Loucy (cell line): ENCODE measurements around the gene LRRC72.

ENCODE experiments used
- H2AFZ ChIP-seq: fragments of 200-600 bp; sonication (generic); 2 replicates; pipeline ENCODE4 v1.6.0; 2016; ENCODE audit warnings: antibody characterized with exemption, mild to moderate bottlenecking, low read length, moderate library complexity
- H3F3A ChIP-seq: fragments of 200-600 bp; 2 replicates; pipeline ENCODE4 v1.6.0; 2016; ENCODE audit warnings: antibody characterized with exemption, low read depth, mild to moderate bottlenecking
- H3K27me3 ChIP-seq: fragments of 200-600 bp; sonication (generic); 2 replicates; pipeline ENCODE4 v1.6.1; 2014; ENCODE audit warnings: low read length, mild to moderate bottlenecking; ENCODE audit not compliant: insufficient read depth, poor library complexity, severe bottlenecking
- H3K36me3 ChIP-seq: fragments of 200-600 bp; sonication (generic); 2 replicates; pipeline ENCODE4 v1.6.1; 2016; ENCODE audit warnings: low read length; ENCODE audit not compliant: insufficient read depth
- H3K4me1 ChIP-seq: fragments of 200-600 bp; sonication (generic); 2 replicates; pipeline ENCODE4 v1.5.1; 2014; ENCODE audit warnings: low read length, mild to moderate bottlenecking; ENCODE audit not compliant: insufficient read depth, poor library complexity, severe bottlenecking
- H3K4me2 ChIP-seq: fragments of 200-600 bp; sonication (generic); 2 replicates; pipeline ENCODE4 v1.6.0; 2014; ENCODE audit warnings: antibody characterized with exemption, low read length, low read depth, mild to moderate bottlenecking; ENCODE audit not compliant: poor library complexity, severe bottlenecking
- H3K4me3 ChIP-seq: fragments of 200-600 bp; sonication (generic); 2 replicates; pipeline ENCODE4 v1.5.1; 2014; ENCODE audit warnings: low read length, mild to moderate bottlenecking, mixed read lengths; ENCODE audit not compliant: poor library complexity, severe bottlenecking
- H3K79me2 ChIP-seq: fragments of 200-600 bp; sonication (generic); 2 replicates; pipeline ENCODE4 v1.6.1; 2014; ENCODE audit warnings: low read length; ENCODE audit not compliant: insufficient read depth
- H3K9ac ChIP-seq: fragments of 200-600 bp; sonication (generic); 2 replicates; pipeline ENCODE4 v1.6.0; 2014; ENCODE audit warnings: mild to moderate bottlenecking, low read depth, low read length, moderate library complexity; ENCODE audit not compliant: poor library complexity, severe bottlenecking
- H3K9me2 ChIP-seq: fragments of 200-600 bp; sonication (generic); replicated peaks from 2 replicates; pipeline ENCODE4 v1.6.1; 2016; ENCODE audit warnings: low read depth, low read length, mixed read lengths
- H3K9me3 ChIP-seq: fragments of 200-600 bp; sonication (generic); 2 replicates; pipeline ENCODE4 v1.6.1; 2014; ENCODE audit warnings: mild to moderate bottlenecking, antibody characterized with exemption, low read length, low read depth; ENCODE audit not compliant: insufficient read depth
- H4K20me1 ChIP-seq: fragments of 200-600 bp; sonication (generic); 2 replicates; pipeline ENCODE4 v1.6.0; 2014; ENCODE audit warnings: antibody characterized with exemption, low read length, mild to moderate bottlenecking; ENCODE audit not compliant: insufficient read depth, poor library complexity, severe bottlenecking
- CTCF ChIP-seq: fragments of 200-600 bp; sonication (generic); conservative IDR thresholded peaks from 2 replicates; pipeline ENCODE4 v1.5.1; 2014; ENCODE audit warnings: mild to moderate bottlenecking, antibody characterized with exemption, low read length
- EZH2phosphoT487 ChIP-seq: fragments of 200-600 bp; IDR thresholded peaks from 2 replicates; pipeline ENCODE4 v1.6.1; 2018; ENCODE audit warnings: antibody characterized with exemption, mild to moderate bottlenecking, moderate library complexity, borderline replicate concordance

Gene LRRC72

DNA sequence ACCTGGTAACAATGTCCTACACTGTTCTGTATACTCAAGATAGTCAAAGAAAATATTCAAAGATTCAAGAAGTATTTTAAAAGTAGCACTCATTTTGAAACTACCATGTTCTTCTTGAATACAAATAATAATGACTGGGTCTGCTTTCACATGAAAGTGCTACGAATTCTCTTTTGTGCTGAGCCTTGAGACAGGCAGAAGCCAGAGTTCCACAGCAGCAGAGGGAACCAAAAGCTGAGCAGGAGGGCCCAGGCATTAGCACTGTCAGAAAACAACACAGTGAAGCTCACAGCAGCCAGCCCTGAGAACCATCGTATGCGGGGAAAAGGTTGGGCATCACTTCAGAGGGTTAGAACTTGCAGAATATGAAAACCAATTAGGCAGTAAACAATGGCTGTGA lies 80.1 kb downstream of the LRRC72 start:
- Histone ChIP-seq H3K4me1 (no peaks in the 10 kb centered on the region), H3K79me2 (no peaks in the 10 kb centered on the region), H3F3A (no peaks in the 10 kb centered on the region), H4K20me1 (no peaks in the 10 kb centered on the region), H3K27me3 (no peaks in the 10 kb centered on the region), H3K36me3 (peaks cover 60% of the 10 kb centered on the region; the same call in 1 of the 2 replicates), H2AFZ (no peak overlapping the region), H3K4me3 (no peak overlapping the region), H3K9me2 (no peaks in the 10 kb centered on the region), H3K4me2 (no peak overlapping the region), H3K9ac (no peak overlapping the region), H3K9me3 (no peaks in the 10 kb centered on the region)
- no peak for TF ChIP-seq CTCF
- no peak for TF ChIP-seq EZH2phosphoT487

GRCh38 chr7:16609842-16610450 lies 83.3 kb downstream of the LRRC72 start:
- no peak for TF ChIP-seq CTCF
- no peak for TF ChIP-seq EZH2phosphoT487
- H3K4me3 ChIP-seq, result no peak overlapping the region

GRCh38 chr7:16611711-16612110 lies 85.1 kb downstream of the LRRC72 start:
- Histone ChIP-seq H2AFZ (no peak overlapping the region), H3K4me2 (no peak overlapping the region), H3K9me2 (no peaks in the 10 kb centered on the region), H4K20me1 (no peaks in the 10 kb centered on the region), H3K4me1 (no peaks in the 10 kb centered on the region), H3K27me3 (no peaks in the 10 kb centered on the region), H3K9ac (no peak overlapping the region), H3F3A (no peaks in the 10 kb centered on the region), H3K79me2 (no peaks in the 10 kb centered on the region), H3K4me3 (no peak overlapping the region), H3K36me3 (peaks cover 48% of the 10 kb centered on the region; the same call in 1 of the 2 replicates), H3K9me3 (no peaks in the 10 kb centered on the region)
- no peak for TF ChIP-seq EZH2phosphoT487

More at GRCh38 chr7:16609842-16610450, 83.3 kb downstream of the LRRC72 start:
- no peaks in the 10 kb centered on the region for H3K9me2 ChIP-seq
- H3K79me2 ChIP-seq, result no peaks in the 10 kb centered on the region
- H3K9me3 ChIP-seq, result no peaks in the 10 kb centered on the region
- H3K4me1 ChIP-seq, result no peaks in the 10 kb centered on the region
- no peaks in the 10 kb centered on the region for H3F3A ChIP-seq
- H2AFZ ChIP-seq, result no peak overlapping the region
- no peak overlapping the region for H3K4me2 ChIP-seq
- no peak overlapping the region for H3K9ac ChIP-seq
- H3K36me3 ChIP-seq, result peaks cover 45% of the 10 kb centered on the region; the same call in 1 of the 2 replicates
- H3K27me3 ChIP-seq, result no peaks in the 10 kb centered on the region
- no peaks in the 10 kb centered on the region for H4K20me1 ChIP-seq

- H3K4me3 ChIP-seq, result no peak overlapping the region
- H3K9ac ChIP-seq, result no peak overlapping the region
- H4K20me1 ChIP-seq, result no peaks in the 10 kb centered on the region
- no peaks in the 10 kb centered on the region for H3K9me3 ChIP-seq
- TF ChIP-seq EZH2phosphoT487, result no peak
- TF ChIP-seq CTCF, result no peak
- H3K9me2 ChIP-seq, result no peaks in the 10 kb centered on the region
- H3K79me2 ChIP-seq, result no peaks in the 10 kb centered on the region
- H3K4me1 ChIP-seq, result no peaks in the 10 kb centered on the region
- H2AFZ ChIP-seq, result no peak overlapping the region
- H3K27me3 ChIP-seq, result no peaks in the 10 kb centered on the region
- peaks cover 43% of the 10 kb centered on the region; the same call in 1 of the 2 replicates for H3K36me3 ChIP-seq
- no peaks in the 10 kb centered on the region for H3F3A ChIP-seq
- no peak overlapping the region for H3K4me2 ChIP-seq
Observed at GRCh38 chr7:16615228-16615627, 88.6 kb downstream of the LRRC72 start.
